Astrocyte (in vitro differentiated cells and primary cell): ENCODE results near the gene EFEMP1.

Experiments used
- CTCF ChIP-seq: IDR thresholded peaks from 2 replicates; pipeline ENCODE4 v1.5.1; 2011; ENCODE audit warnings: low read depth, mild to moderate bottlenecking, inconsistent platforms, low read length, moderate library complexity; ENCODE audit not compliant: insufficient read depth
- EZH2 ChIP-seq: IDR thresholded peaks from 2 replicates; pipeline ENCODE4 v1.6.1; 2012; ENCODE audit warnings: mild to moderate bottlenecking, low read length, inconsistent platforms; ENCODE audit not compliant: insufficient read depth

- TF ChIP-seq CTCF, result no peak
- TF ChIP-seq EZH2, result no peak
Observed at GRCh38 chr2:55843096-55843993, 80.2 kb downstream of the EFEMP1 start.
